H1 (cell line): Measurements from ENCODE around the gene CHST4. TPM values are rescaled to one million over a fixed set of nuclear protein-coding genes. Genes with fewer than 3 reads are reported as not detected.

Experiments used
- BRCA1 ChIP-seq: IDR thresholded peaks from 2 replicates; pipeline ENCODE4 v1.6.1; 2012; ENCODE audit warnings: low read depth, low read length, improper control_type of control experiment
- CHD7 ChIP-seq: fragments of 300-600 bp; sonication (generic); IDR thresholded peaks from 2 replicates; pipeline ENCODE4 v1.7.1; 2012; ENCODE audit warnings: low read length, moderate library complexity, mild to moderate bottlenecking, inconsistent platforms; ENCODE audit not compliant: insufficient replicate concordance
- HDAC6 ChIP-seq: IDR thresholded peaks from one replicate; pipeline ENCODE4 v1.7.1; 2012; ENCODE audit warnings: low read depth, mild to moderate bottlenecking, inconsistent platforms, low read length, moderate library complexity
- RXRA ChIP-seq: IDR thresholded peaks from 2 replicates; pipeline ENCODE4 v1.6.1; 2011; ENCODE audit warnings: low read depth, mild to moderate bottlenecking, low read length, moderate library complexity; ENCODE audit not compliant: insufficient read depth
- SRF ChIP-seq: IDR thresholded peaks from 2 replicates; pipeline ENCODE4 v1.6.1; 2011; ENCODE audit warnings: mild to moderate bottlenecking, low read depth, low read length, moderate library complexity
- TAF7 ChIP-seq: optimal IDR thresholded peaks from 2 replicates; pipeline ENCODE3; 2011; ENCODE audit warnings: low read depth, mild to moderate bottlenecking, inconsistent platforms, low read length, moderate library complexity, borderline replicate concordance
- polyA plus RNA-seq, 7 experiments: library from polyadenylated mRNA; depleted of rRNA in 3 of 7; stranded (reverse) in 5 of 7; unstranded in 2 of 7; fragments of >200 nt in 5 of 7; fragments of 200-250 nt in 2 of 7; gene quantifications; 1 replicate in 5 of 7; 2 replicates in 1 of 7; 4 replicates in 1 of 7; pipeline versions ENCODE4 v1.2.1 to v1.2.3, GENCODE V29; 2011 to 2013; ENCODE audit warnings: missing spikeins in 2 of 7, mixed read lengths in 2 of 7
- total RNA-seq: library from RNA; stranded (reverse); fragmentation: NEBNext Ultra II Directional; extraction: Animal tissue kit (Norgen Biotek cat#: 25700); gene quantifications from 2 replicates; pipeline ENCODE4 v1.2.1, GENCODE V29; 2021

Gene CHST4
- total and polyA plus RNA-seq, 2 of the 8 experiments (the other 6 are each of a cell fraction or from before 2014, with no cell fraction given) = 12.1 to 14.6 TPM

- TF ChIP-seq CHD7 (no peak), BRCA1 (no peak), RXRA (no peak), TAF7 (no peak), HDAC6 (no peak), SRF (no peak)
These were observed 35.9 kb upstream of the CHST4 start (continued) for GRCh38 chr16:71490361-71490760.
